HG03135 (cell line): ENCODE results near the gene ALDH1B1.
"Not testable (repeated sequence)": the region's sequence is repeated elsewhere in the genome, so short reads cannot be mapped to it uniquely, and the experiment has no call there.

ENCODE experiments used
- ATAC-seq: cut with Tn5 transposase; IDR thresholded peaks from one replicate; pipeline ENCODE4 v1.9.1; 2021; ENCODE audit warnings: mild to moderate bottlenecking, moderate library complexity; ENCODE audit not compliant: unreplicated experiment

The ALDH1B1 gene

DNA sequence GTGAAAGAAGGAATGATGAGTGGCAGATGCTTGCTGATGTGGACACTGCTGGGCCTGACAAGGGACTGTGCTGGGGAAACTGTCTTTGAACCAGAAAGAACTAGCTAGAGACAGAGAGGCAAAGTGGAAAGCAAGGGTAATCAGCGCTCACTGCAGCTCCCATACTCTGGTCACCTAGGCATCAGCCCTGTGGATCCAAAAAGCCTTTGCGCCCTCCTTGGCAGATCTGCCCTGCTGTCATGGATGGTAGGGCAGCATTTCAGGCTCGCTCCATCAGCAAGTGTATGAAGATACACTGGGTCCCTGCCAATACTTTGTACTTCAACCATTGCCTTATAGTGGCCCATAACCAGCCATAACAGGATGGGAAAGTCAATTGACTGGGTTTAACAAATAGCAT is 6.6 kb upstream of the ALDH1B1 start:
- no peak for ATAC-seq

DNA sequence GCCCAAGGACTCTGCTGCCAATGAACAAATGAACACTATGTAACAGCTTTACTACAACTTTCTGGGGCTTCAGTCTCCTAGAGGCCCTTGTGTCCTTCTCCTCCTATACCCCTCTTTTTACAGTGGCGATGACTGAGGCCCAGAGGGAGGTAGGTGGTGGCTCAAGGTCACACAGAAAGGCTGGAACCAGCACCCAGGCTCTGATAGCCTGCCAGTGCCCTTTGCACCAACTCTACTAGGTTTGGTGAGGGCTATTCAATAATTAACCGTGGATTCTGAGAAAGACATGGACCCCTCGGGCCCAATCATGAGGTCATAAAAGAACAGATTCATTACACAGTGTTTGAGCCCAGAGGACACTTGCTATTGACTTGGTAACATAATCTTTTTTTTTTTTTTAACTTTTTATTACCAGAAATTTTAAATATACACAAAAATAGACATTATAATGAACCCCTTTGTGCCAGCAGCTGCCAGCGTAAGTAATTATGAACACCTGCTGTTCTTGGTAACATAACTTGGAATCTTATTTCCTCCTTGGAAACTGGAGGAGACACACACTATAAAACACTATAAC is 6.1 kb upstream of the ALDH1B1 start:
- no peak for ATAC-seq

DNA sequence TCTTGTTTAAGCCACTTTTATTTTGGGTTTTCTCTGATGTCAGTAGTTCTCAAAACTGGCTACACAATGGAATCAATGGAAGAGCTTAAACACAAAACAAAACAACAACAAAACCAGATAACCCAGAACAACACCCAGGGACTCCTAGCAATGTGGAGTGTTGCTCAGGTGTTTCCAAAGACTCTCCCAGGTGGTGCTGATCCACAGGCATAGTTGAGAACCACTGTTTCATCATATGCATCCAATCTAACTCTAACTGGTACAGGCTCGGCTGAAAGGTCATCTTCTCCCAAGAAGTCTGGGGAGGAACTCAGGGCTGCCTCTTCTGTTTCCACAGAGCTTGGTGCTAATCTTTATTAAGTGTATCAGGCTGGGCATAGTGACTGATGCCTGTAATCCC is 5.4 kb upstream of the ALDH1B1 start:
- ATAC-seq = no peak

DNA sequence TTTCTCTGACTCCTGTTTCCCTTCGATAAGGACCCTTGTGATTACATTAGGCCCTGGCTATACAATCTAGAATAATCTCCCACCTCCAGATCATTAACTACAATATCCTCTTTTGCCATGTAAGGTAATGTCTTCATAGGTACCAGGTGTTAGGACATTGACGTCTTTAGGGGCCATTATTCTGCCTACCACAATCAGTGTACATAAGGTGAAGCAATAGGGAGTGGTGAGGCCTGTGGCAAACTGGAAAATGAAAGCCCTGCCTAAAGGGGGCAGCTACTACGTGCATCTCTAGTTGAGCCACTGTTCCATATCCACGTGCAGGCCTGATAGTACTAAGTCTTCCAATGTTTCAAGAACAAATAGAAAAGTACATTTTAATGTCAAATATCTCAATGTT is 4.8 kb upstream of the ALDH1B1 start:
- ATAC-seq = no peak

DNA sequence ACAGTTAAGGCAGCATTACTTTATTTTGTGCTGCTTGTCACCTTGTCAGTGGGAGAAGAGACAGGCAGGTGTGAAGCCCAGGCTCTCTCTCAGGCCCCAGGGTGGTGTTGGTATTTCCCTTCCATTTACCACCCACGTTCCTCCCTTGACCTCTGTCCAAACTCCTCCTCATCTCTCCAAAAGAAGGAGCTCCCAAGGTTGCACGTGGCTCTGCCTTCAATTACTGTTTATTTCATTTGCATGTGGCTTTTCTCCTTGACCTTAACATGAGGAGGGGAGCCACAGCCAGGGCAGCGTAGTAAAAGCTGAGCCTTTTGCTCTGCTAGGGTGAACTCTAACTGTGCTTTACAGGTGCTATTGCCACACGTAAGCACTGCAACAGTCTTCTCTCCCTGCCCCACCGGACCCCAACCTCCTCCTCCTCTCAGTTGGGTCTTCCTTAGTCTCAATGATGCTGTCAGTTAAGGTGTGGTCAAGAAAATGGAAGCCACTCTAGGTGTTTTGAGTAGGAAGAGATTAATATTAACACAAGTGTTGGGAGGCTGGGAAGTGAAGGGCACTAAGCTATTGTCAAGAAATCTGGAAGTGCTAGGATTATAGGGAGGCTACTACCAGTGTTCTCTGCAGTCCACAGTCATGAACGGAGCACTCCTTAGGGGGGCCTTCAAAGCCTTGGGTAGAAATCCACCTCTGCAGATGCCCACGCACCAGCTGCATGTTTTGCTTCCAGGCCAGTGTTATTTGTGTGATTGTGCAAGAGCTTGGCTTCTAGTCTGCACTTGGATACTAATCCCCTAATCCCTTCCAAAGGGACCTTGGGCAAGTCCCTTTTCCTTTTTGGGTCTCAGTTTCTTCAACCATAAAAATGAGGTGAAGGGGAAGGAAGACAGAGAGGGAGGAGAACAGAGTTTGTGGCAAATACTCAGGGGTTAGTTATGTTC is 3.9 kb upstream of the ALDH1B1 start:
- ATAC-seq = no peak

DNA sequence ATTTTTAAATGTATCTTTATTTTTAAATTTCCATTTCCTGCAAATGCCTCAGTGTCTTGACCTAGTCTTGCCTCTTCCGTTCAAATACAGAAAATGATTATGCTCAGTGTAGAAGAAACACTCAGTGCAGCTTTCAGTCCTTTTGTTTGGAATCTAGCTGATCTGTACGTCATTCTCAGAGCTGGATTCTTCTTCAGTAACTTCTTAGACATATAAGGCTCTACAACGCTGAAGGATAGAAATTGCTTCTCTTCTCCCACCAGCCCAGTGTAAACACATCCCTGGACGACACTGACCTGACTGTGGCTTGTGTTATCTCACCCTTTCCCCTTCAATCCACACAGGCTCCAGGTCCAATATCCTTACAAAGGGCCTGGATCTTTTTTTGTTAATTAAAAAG is 3.2 kb upstream of the ALDH1B1 start:
- ATAC-seq = no peak

DNA sequence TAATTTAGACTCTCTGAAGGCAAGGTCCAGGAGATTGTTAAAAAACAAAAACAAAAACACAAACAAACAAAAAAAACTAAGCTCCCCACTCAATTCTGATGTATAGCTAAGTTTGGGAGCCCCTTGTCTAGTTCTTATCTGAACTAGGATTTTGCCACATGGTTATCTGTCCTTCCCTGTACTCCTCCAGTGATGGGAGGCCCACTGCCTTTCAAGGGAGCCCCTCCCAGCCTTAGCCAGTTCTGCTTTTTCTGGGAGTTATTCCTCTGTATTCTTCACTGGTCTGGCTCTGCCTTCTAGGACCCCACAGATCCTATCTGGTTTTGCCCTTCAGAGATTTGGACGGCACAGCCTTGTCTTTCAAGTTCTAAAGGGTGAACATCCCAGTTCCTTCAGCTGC is 2.1 kb upstream of the ALDH1B1 start:
- no peak for ATAC-seq

DNA sequence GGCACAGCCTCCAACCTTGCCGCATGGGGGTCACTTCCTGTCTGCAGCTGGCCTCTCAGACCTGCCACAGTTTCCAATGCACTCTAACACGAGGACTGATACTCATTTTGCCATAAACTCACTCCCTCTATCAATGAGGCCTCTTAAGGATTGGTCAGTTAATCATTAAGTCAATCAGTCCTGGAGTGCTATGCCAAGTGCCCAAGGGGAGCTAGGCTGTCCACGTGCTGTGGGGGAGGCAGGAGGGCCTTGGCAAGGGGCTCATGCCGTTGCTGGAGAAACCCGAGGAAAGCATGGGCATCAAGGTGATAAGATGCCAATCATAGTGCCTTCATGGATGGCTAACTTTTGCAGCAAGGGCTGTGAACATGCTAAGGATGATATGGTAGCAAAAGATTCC is 1.7 kb upstream of the ALDH1B1 start:
- no peak for ATAC-seq

DNA sequence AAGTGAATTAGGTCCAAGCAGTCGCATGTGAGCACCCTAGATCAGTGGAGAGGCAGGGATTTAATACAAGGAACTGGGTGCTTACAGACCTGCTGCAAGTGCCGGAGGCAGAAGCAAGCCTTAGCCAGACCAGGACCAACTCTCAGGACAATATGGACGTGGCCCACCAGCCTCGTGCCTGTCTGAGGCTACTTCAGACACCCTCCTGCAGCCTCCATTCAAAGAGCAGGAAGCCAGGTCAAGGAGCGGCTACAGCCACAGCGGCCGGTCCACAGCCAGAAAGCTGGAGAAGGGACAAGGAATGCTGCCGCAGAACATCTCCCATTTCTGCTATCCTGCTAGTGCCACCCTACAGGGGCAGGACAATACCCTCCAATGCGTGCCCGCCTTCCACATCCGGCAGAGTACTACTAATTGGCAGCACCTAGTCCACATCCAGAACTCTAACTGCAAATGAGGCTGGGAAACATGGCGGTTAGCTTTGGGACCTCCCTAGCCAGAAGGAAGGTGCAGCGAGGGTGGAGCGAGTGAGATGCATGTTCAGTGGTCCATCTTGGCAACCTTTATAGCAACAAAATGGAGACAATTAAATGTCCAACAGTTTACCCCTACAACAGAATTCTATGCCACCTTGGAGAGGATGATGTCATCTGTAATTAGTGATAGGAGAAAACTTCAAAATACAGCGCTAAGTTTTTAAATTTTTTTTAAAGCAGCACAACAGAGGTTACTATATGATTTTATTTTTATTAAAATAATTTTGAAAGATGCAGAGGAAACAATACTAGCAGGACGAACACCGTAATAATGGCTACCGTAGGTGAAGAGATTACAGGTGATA is 1.0 kb upstream of the ALDH1B1 start:
- ATAC-seq = no peak

DNA sequence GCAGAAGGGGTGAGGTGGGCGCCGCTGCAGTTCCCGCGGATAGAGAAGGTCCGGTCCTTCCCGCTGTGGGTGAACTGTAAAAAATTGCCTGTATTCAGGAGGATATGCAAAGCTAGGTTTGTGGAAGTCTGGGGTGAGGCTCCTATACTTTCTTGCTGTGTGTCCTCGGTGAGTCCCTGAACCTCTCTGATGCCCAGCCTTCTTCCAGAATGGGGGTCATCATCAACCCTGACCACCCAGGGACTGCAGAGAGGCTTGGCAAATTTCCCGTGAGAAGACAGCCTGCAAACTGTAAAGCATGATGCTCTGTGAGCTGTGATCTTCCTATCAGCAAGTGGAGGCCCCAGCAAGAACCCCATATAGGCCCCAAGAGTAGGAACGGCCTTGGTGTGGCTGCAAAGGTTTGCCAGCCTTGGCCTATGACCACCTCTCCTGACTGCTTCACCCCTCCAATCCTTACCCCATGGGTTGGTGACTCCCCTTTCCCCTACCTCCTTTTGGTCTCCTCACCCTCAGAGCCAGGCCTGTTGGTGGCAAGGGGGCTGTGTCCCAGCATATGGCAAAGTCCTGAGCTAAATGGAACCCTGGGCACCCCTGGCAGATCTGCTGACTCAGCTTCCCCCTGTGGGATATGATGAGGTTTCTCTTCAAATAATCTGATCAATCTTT is 760 bp downstream of the ALDH1B1 start:
- no peak for ATAC-seq

DNA sequence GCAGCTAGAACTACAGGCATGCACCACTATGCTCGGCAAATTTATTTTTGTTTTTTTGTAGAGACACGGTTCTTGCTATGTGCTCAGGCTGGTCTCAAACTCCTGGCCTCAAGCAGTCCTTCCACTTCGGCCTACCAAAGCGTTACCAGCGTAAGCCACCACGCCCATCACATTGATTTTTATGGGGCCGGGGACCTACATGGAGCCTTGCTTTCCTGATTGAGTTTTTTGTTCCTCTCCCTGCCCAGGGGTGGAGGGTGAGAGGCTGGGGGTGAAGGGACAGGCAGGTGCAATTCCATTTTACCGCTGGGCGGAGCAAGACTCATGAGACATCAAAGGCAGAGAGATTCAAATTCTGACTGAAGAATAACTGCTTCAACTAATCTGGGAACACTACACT is 1.9 kb downstream of the ALDH1B1 start:
- ATAC-seq = no peak

DNA sequence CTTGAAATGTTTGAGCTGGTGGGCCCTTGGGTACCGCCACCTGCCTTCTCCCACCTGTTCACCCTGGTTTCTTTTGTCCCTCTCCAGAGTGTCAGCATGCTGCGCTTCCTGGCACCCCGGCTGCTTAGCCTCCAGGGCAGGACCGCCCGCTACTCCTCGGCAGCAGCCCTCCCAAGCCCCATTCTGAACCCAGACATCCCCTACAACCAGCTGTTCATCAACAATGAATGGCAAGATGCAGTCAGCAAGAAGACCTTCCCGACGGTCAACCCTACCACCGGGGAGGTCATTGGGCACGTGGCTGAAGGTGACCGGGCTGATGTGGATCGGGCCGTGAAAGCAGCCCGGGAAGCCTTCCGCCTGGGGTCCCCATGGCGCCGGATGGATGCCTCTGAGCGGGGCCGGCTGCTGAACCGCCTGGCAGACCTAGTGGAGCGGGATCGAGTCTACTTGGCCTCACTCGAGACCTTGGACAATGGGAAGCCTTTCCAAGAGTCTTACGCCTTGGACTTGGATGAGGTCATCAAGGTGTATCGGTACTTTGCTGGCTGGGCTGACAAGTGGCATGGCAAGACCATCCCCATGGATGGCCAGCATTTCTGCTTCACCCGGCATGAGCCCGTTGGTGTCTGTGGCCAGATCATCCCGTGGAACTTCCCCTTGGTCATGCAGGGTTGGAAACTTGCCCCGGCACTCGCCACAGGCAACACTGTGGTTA is 3.3 kb downstream of the ALDH1B1 start:
- ATAC-seq = no peak

DNA sequence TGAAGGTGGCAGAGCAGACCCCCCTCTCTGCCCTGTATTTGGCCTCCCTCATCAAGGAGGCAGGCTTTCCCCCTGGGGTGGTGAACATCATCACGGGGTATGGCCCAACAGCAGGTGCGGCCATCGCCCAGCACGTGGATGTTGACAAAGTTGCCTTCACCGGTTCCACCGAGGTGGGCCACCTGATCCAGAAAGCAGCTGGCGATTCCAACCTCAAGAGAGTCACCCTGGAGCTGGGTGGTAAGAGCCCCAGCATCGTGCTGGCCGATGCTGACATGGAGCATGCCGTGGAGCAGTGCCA is 3.8 kb downstream of the ALDH1B1 start:
- ATAC-seq = no peak

DNA sequence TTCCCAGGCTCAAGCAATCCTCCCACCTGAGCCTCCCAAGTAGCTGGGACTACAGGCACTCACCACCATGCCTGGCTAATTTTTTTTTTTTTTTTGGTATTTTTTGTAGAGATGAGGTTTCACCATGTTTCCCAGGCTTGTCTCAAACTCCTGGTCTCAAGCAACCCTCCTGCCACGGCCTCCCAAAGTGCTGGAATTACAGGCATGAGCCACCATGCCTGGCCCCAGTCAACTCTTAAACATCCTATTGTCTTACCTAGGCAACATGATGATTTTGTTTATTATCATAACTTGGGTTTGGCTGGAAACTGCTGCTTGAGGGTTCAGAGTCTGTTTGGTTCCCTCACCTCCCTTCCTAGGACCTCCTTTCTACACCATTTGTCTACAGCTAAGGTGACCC is 6.7 kb downstream of the ALDH1B1 start:
- ATAC-seq = not testable (repeated sequence)

DNA sequence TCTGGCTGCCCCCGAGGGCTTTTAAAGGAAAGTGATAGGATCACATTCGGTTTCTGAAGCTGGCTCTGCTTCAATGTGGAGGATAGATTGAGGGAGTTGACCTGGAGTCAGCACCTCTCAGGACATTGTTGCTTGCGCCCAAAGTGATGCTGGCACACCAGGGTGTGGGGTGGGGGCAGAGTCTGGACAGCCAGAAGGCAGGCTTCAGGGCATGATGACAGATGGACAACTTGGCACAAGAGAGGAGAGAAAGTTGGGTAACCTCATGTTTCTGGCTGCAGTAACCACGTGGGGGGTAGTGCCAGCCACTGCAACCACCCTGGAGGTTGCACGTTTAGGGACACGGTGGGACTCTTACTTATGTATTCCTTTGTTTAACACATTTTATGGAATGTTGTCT is 9.5 kb downstream of the ALDH1B1 start:
- no peak for ATAC-seq

DNA sequence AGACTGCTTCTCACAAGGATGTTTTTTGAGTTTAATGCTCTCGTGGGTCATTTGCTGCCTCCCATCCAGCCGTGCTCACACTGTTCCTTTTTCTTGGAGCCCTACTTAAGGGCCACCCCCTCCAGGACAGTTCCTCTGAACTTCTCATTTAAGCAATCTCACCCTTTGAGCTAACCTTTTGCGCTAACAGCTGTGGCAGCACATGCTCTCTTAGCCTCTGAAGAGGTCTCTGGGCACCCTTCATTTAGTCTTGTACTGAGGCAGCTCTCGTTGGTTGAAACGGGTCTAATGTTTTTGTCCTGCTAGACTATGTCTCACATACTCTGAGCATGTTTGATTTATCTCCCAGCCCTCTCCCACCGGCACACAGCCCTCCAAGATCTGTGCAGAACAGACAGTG is 11.8 kb downstream of the ALDH1B1 start:
- ATAC-seq = no peak

DNA sequence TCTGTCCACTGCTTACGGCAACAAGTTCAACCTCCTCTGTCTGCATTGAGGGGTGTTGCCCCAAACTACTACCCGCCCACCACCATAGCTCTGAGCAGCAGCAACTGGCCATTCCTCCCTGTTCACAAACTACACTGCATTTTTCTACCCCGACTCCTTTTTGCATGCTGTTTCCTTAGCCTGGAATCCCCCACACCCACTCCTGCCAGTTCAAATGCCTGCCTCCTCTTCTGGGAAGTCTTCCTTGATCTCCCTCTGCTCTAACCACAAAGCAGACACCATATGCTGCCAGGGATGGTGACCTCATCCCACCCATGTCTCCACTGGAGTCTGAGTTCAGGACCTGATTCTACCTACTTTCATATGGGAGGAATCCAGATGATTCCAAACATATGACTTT is 13.3 kb downstream of the ALDH1B1 start:
- no peak for ATAC-seq

DNA sequence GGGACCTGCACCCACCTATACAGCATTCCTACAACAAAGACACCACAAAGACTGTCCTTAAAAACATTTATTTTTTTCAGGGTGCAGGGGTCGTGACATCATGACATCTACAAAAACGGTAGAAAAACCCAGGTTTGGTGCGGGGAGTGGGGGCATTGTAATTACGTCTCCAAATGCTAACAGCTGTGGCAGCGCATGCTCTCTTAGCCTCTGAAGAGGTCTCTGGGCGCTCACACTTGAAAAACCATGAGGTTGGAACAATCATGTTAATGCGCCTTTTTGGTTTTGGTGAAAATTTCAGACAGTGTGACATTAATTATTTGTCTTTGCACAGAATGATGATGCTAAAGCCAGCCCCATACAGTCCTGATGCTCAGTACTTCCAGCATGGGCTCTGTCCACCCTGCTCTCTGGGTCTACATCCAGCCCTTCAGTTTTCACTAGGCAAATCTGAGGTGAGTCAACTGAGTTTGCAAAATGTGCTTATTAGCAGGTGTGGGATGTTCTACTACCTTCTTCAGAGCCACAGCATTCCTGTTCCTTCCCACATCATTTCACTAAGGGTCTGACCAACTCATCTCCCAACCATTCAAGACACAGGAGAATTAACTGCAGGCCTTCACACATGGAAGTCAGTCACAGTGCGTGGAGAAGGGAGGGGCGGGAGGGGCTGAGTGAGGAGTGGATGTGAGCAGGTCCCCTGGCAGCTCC is 14.1 kb downstream of the ALDH1B1 start:
- no peak for ATAC-seq

DNA sequence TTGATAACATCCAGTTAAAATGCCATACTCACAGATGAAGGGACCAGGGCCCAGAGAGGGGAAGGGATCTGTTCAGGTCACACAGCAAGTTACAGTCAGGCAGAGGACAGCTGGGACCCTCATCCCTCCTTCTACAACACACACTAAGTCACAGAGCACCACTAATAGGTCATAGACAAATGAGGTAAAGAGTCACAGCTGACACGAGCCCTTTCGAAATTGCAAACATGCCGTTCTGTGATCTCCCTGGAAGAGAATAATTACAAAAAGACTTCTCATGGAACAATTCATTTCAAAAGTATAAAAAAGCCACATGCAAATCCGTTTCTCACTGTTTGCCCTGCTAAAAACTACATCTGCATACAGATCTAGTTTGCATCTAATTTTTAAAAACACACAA is 16.2 kb downstream of the ALDH1B1 start:
- no peak for ATAC-seq

DNA sequence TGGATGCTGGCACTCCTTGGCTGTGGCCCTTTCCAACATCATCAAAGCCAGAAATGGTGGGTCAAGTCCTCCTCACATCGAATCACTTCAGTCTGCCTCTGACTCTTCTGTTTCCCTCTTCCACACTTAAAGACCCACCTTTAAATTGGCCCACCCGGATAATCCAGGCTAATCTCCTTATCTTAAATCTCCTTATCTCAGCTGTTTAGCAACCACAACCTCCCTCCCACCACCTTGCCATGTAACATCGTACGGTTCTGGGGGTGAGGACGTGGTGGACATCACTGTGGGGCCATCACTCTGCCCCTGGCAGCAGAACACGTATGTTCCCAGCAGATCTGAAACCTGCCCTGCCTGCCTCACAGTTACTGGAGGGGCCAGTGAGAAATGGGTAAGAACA is 20.2 kb downstream of the ALDH1B1 start:
- no peak for ATAC-seq
